ENCODE results near the gene EFCAB5. TPM values are rescaled to one million over a fixed set of nuclear protein-coding genes. Genes with fewer than 3 reads are reported as not detected.
"Not testable (repeated sequence)": the region's sequence is repeated elsewhere in the genome, so short reads cannot be mapped to it uniquely, and the experiment has no call there.

The EFCAB5 gene
- total RNA-seq, 1 donor from 2014 or later: 0.26 TPM

DNA sequence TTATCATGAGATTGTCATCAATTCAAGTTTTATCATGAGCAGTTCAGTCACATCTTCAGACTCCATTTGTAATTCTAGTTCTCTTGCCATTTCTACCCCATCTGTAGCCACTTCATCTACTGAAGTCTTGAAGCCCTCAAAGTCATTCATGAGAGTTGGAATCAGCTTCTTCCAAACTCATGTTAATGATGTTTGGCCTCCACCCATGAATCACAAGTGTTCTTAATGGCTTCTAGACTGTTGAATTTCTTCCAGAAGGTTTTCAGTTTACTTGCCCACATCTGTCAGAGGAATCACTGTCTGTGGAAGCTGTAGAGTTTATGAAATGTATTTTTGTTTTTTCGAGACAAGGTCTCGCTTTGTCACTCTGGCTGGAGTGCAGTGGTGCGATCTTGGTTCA lies 191.2 kb downstream of the EFCAB5 start:
- no peak for DNase-seq (ENCODE audit: low spot score)
- Mint-ChIP-seq H3K9me3 (ENCODE audit: unreplicated experiment) (no peaks in the 10 kb centered on the region), H3K27ac (ENCODE audit: unreplicated experiment) (no peak overlapping the region), H3K4me1 (ENCODE audit: unreplicated experiment) (peaks cover 13% of the 10 kb centered on the region), H3K27me3 (ENCODE audit: unreplicated experiment) (peaks cover 2% of the 10 kb centered on the region), H3K36me3 (ENCODE audit: low read depth, unreplicated experiment) (peaks cover 4% of the 10 kb centered on the region), H3K4me3 (ENCODE audit: unreplicated experiment) (no peak overlapping the region)
- TF ChIP-seq, protein P1, sequence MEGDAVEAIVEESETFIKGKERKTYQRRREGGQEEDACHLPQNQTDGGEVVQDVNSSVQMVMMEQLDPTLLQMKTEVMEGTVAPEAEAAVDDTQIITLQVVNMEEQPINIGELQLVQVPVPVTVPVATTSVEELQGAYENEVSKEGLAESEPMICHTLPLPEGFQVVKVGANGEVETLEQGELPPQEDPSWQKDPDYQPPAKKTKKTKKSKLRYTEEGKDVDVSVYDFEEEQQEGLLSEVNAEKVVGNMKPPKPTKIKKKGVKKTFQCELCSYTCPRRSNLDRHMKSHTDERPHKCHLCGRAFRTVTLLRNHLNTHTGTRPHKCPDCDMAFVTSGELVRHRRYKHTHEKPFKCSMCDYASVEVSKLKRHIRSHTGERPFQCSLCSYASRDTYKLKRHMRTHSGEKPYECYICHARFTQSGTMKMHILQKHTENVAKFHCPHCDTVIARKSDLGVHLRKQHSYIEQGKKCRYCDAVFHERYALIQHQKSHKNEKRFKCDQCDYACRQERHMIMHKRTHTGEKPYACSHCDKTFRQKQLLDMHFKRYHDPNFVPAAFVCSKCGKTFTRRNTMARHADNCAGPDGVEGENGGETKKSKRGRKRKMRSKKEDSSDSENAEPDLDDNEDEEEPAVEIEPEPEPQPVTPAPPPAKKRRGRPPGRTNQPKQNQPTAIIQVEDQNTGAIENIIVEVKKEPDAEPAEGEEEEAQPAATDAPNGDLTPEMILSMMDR (IDR thresholded peaks at IDR 0.05; ENCODE audit: unreplicated experiment): no peak

DNA sequence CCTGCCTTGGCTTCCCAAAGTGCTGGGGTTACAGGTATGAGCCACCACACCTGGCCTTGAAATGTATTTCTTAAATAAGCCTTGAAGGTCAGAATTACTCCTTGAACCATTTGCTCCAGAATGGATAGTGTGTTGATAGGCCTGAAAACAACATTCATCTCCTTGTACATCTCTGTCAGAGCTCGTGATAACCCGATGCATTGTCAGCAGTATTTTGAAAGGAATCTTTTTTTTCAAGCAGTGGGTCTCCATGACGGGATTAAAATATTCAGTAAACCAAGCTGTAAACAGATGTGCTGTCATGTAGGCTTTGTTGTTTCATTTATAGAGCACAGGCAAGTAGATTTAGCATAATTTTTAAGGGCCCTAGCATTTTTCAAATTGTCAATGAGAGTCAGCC lies 191.8 kb downstream of the EFCAB5 start:
- Mint-ChIP-seq H3K27me3 (ENCODE audit: unreplicated experiment) (peaks cover 3% of the 10 kb centered on the region), H3K27ac (ENCODE audit: unreplicated experiment) (no peak overlapping the region), H3K4me3 (ENCODE audit: unreplicated experiment) (no peak overlapping the region), H3K36me3 (ENCODE audit: low read depth, unreplicated experiment) (peaks cover 4% of the 10 kb centered on the region), H3K9me3 (ENCODE audit: unreplicated experiment) (no peaks in the 10 kb centered on the region), H3K4me1 (ENCODE audit: unreplicated experiment) (peaks cover 13% of the 10 kb centered on the region)
- TF ChIP-seq, protein P1 (IDR thresholded peaks at IDR 0.05; ENCODE audit: unreplicated experiment): no peak
- no peak for DNase-seq (ENCODE audit: low spot score)

DNA sequence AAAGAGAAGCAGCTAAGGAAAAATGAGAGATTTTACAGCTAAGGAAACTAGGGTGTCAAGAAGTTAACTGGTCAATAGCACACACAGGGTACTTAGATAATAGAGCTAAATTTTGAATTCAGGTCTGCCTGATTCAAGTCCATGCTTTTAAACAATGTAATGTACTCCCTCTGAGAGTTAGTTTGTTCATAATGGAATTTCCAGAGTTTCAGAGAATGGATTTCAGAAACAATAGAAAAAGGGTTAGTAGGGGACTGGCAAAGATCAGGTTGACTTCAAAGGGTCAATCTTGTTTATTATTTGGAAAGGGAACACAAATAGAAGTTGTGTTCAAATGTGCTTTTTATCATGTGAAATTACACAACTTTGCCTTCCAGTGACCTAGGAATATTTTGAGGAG lies 193.1 kb downstream of the EFCAB5 start:
- H3K27ac Mint-ChIP-seq (ENCODE audit: unreplicated experiment): peak overlapping the region; percentile 62
- DNase-seq (ENCODE audit: low spot score): no peak
- no peak overlapping the region for H3K4me3 Mint-ChIP-seq (ENCODE audit: unreplicated experiment)
- TF ChIP-seq, protein P1 (IDR thresholded peaks at IDR 0.05; ENCODE audit: unreplicated experiment): no peak
- peaks cover 5% of the 10 kb centered on the region for H3K27me3 Mint-ChIP-seq (ENCODE audit: unreplicated experiment)
- no peaks in the 10 kb centered on the region for H3K9me3 Mint-ChIP-seq (ENCODE audit: unreplicated experiment)
- H3K4me1 Mint-ChIP-seq (ENCODE audit: unreplicated experiment): peaks cover 13% of the 10 kb centered on the region
- peaks cover 7% of the 10 kb centered on the region for H3K36me3 Mint-ChIP-seq (ENCODE audit: low read depth, unreplicated experiment)

DNA sequence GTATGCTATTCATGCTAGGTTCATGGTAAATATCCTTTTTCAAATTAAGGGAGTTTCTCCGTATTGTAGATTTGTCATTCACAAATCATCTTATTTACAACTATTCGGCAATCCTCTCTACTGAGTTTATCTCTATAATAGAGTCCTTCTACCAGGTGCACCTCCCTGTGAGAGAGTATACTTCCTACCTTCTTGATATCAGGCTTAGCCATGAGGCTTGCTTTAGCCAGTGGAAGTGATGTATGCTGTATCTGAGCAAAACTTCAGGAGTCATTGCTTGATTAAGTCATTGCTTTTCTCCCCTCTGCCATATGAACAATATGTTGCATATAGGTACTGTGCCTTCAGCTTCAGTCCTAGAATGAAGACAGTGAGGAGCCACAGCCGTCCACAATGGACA lies 195.7 kb downstream of the EFCAB5 start:
- Mint-ChIP-seq H3K27ac (ENCODE audit: unreplicated experiment) (no peak overlapping the region), H3K9me3 (ENCODE audit: unreplicated experiment) (no peaks in the 10 kb centered on the region), H3K4me3 (ENCODE audit: unreplicated experiment) (no peak overlapping the region), H3K4me1 (ENCODE audit: unreplicated experiment) (peaks cover 13% of the 10 kb centered on the region), H3K36me3 (ENCODE audit: low read depth, unreplicated experiment) (peaks cover 8% of the 10 kb centered on the region), H3K27me3 (ENCODE audit: unreplicated experiment) (peaks cover 6% of the 10 kb centered on the region)
- DNase-seq (ENCODE audit: low spot score): no peak
- TF ChIP-seq, protein P1 (IDR thresholded peaks at IDR 0.05; ENCODE audit: unreplicated experiment): no peak

DNA sequence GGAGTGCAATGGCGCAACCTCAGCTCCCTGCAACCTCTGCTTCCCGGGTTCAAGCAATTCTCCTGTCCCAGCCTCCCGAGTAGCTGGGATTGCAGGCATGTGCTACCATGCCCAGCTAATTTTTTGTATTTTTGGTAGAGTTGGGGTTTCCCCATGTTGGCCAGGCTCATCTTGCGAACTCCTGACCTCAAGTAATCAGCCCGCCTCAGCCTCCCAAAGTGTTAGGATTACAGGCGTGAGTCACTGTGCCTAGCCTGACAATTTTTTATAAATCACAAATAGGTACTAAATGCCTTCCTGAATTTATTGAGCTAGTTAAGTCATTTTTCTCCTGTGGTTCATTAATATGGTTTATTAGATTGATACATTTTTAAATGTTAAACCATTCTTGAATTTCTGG lies 206.4 kb downstream of the EFCAB5 start:
- H3K27ac Mint-ChIP-seq (ENCODE audit: unreplicated experiment): not testable (repeated sequence)

DNA sequence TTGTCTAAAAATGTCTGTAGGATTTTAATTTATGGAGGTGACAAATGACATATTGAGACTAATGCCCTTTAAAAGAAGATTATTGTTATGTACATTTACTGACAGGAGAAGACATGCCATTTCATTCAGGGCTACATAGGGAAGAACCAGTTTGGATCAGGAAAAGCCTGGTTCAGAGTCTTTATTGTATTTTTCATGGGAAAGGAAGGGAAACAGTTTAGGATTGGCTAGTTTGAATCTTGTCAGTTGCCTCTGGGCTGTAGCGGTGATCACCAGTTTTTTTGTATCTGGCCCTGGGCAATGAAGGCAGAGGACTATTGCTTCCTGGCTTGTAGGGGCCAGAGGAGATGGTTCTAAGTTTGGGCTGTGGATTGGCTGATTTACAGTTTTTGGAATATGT lies 206.9 kb downstream of the EFCAB5 start:
- Mint-ChIP-seq H3K4me1 (ENCODE audit: unreplicated experiment) (peaks cover 4% of the 10 kb centered on the region), H3K27ac (ENCODE audit: unreplicated experiment) (peak overlapping the region; percentile 32), H3K36me3 (ENCODE audit: low read depth, unreplicated experiment) (peaks cover 15% of the 10 kb centered on the region), H3K27me3 (ENCODE audit: unreplicated experiment) (no peaks in the 10 kb centered on the region), H3K4me3 (ENCODE audit: unreplicated experiment) (no peak overlapping the region), H3K9me3 (ENCODE audit: unreplicated experiment) (no peaks in the 10 kb centered on the region)
- DNase-seq (ENCODE audit: low spot score): no peak
- TF ChIP-seq, protein P1 (IDR thresholded peaks at IDR 0.05; ENCODE audit: unreplicated experiment): no peak

More for the DNA sequence above, 206.4 kb downstream of the EFCAB5 start:
- H3K36me3 Mint-ChIP-seq (ENCODE audit: low read depth, unreplicated experiment): peaks cover 15% of the 10 kb centered on the region
- H3K9me3 Mint-ChIP-seq (ENCODE audit: unreplicated experiment); H3K4me3 Mint-ChIP-seq (ENCODE audit: unreplicated experiment); H3K27me3 Mint-ChIP-seq (ENCODE audit: unreplicated experiment); H3K4me1 Mint-ChIP-seq (ENCODE audit: unreplicated experiment); DNase-seq (ENCODE audit: low spot score): not testable (repeated sequence)
